ENCODE results near the gene RPL13. TPM values are rescaled to one million over a fixed set of nuclear protein-coding genes. Genes with fewer than 3 reads are reported as not detected.
A peak's percentile ranks its signal among the peaks of the same experiment; 100 is the strongest.

RPL13 gene
- polyA plus RNA-seq (ENCODE audit: insufficient read depth in 1 of 5, insufficient read length in 5 of 5, low replicate concordance in 1 of 5) = 1,000 to 10,000 TPM; 2,126 to 4,007 (median 2,543) TPM
- long read RNA-seq, donor 1, full-length matches to known transcripts = 3,427 of 4,219 reads
- long read RNA-seq, donor 1, partial matches to known transcripts = 700 of 4,219 reads
- long read RNA-seq, donor 1, other reads (novel, unspliced or antisense) = 92 of 4,219 reads
- long read RNA-seq, donor 2, full-length matches to known transcripts = 2,070 of 2,292 reads
- long read RNA-seq, donor 2, partial matches to known transcripts = 146 of 2,292 reads
- long read RNA-seq, donor 2, other reads (novel, unspliced or antisense) = 76 of 2,292 reads
- long read RNA-seq, donor 3, full-length matches to known transcripts = 2,647 of 3,272 reads
- long read RNA-seq, donor 3, partial matches to known transcripts = 566 of 3,272 reads
- long read RNA-seq, donor 3, other reads (novel, unspliced or antisense) = 59 of 3,272 reads
- long read RNA-seq, donor 4, full-length matches to known transcripts = 1,513 of 1,993 reads
- long read RNA-seq, donor 4, partial matches to known transcripts = 432 of 1,993 reads
- long read RNA-seq, donor 4, other reads (novel, unspliced or antisense) = 48 of 1,993 reads
- long read RNA-seq, donor 5, full-length matches to known transcripts = 4,416 of 4,953 reads
- long read RNA-seq, donor 5, partial matches to known transcripts = 421 of 4,953 reads
- long read RNA-seq, donor 5, other reads (novel, unspliced or antisense) = 116 of 4,953 reads
- long read RNA-seq, donor 6, full-length matches to known transcripts = 4,171 of 4,622 reads
- long read RNA-seq, donor 6, partial matches to known transcripts = 318 of 4,622 reads
- long read RNA-seq, donor 6, other reads (novel, unspliced or antisense) = 133 of 4,622 reads
- long read RNA-seq, donor 7, full-length matches to known transcripts = 1,892 of 2,090 reads
- long read RNA-seq, donor 7, partial matches to known transcripts = 158 of 2,090 reads
- long read RNA-seq, donor 7, other reads (novel, unspliced or antisense) = 40 of 2,090 reads
- long read RNA-seq, donor 8, full-length matches to known transcripts = 1,270 of 1,517 reads
- long read RNA-seq, donor 8, partial matches to known transcripts = 223 of 1,517 reads
- long read RNA-seq, donor 8, other reads (novel, unspliced or antisense) = 24 of 1,517 reads

DNA sequence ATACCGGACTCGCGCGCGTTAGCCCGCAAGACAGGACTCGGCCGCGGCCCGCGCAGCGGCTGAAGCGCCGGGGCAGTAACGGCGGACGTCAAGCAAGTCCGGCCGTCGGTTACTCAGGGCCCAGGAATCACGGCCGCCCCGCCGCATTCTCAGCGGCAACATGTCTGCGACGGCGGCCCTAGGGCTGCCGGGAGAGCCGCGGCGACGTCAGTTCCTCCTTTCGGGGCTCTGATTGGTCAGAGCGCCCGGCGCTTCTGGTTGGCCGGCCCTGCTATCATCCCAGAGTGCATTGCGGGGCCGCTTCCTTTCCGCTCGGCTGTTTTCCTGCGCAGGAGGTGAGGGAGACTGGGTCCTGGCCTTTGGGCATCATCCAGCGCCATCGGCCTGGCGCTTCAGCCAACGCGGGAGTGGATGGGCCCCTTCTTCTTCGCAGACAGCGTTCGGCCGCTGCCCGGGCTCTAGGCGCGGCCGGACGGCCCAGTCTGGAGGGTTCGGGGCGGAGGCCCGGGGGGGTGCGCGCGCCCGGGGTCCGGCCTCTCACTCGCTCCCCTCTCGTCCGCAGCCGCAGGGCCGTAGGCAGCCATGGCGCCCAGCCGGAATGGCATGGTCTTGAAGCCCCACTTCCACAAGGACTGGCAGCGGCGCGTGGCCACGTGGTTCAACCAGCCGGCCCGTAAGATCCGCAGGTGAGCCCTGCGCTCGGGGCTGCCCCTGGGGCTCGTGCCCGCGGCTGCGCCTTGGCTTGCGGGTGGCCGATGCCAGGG is at the start of gene RPL13:
RPL13 (plus strand) TSS at position 305 of the 764 bp plus-strand sequence; CDS start at position 583, 278 bp downstream.
- DNase-seq = peak; percentile 95

DNA sequence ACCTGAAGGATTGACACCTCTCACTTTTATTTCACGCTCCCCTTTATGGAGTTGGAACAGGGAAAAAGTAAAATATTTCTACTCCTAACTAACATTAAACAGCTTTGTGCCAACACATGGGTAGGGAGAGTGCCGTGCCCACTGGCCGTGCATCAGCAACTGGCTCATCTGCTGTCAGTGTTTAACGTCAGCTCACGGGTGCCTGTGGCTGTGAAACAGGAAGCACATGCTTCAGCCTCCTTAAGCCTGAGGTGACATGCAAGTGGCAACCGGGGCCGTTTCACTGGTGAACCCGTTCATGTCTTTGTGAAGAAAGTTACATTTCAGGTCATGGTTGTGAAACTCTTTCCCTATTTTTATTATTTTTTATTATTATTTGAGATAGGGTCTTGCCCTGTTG is 49.1 kb upstream of the RPL13 start:
- no peak for DNase-seq

DNA sequence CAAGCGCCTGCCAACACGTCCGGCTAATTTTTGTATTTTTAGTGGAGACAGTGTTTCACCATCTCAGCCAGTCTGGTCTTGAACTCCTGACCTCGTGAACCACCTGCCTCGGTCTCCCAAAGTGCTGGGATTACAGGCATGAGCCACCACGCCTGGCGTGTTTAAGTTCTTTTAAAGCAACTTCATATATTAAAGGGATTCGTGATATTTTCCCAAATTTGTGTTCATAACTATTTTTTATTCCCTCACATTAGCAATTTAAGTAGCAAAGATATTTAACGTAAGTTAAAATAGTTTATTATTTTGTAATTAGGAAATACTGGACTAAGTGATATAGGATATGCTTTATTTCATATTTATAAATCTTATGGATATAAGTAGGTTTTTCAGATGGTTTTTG is 48.0 kb upstream of the RPL13 start:
- no peak for DNase-seq

DNA sequence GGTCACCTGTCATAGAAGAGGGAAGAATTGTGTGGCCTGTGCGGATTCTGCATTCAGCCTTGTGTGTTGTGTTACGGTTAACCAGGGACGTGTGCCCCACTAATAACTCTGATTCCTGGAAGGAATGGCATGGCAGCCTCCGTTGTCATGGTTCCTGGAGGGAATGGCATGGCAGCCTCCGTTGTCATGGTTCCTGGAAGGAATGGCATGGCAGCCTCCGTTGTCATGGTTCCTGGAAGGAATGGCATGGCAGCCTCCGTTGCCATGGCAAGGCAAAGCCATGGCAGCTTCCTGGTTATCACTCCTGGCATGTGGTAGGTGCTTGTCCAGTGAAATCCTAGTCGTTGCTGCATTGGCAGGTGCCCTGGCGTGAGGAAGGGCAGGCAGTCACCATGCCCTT is 43.4 kb upstream of the RPL13 start:
- no peak for DNase-seq

DNA sequence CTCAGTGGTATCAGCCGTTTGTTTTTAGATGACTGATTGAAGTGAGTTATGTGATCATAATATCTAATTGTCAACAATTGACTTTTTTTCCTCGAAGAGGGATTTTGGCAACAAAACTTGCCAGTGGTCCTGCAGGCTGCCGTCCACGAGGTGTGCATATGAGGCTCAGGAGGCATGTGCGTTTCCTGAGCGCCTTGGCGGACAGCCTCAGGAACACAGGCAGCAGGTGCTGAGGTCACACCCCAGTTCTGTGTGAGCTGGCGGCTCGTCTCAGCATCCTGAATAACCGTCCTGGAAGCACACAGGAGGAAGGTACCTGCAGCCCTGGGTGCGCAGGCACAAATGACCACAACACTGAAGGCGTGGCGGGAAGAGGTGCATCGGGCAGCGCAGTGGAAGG is 40.6 kb upstream of the RPL13 start:
- no peak for DNase-seq

DNA sequence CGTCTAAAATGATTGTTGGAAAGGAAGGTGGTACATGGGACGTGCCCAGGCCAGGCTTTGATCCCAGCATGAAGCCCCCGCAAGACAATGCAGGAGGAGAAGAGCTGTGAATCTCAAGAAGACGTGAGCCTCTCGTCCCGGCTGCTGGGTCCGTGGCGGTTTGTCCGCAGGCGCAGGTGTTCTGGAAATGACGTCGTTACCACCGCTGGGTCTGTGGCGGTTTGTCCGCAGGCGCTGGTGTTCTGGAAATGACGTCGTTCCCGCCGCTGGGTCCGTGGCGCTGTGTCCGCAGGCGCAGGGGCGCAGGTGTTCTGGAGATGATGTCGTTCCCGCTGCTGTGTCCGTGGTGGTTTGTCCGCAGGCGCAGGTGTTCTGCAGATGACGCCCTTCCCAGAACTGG is 38.2 kb upstream of the RPL13 start:
- no peak for DNase-seq

DNA sequence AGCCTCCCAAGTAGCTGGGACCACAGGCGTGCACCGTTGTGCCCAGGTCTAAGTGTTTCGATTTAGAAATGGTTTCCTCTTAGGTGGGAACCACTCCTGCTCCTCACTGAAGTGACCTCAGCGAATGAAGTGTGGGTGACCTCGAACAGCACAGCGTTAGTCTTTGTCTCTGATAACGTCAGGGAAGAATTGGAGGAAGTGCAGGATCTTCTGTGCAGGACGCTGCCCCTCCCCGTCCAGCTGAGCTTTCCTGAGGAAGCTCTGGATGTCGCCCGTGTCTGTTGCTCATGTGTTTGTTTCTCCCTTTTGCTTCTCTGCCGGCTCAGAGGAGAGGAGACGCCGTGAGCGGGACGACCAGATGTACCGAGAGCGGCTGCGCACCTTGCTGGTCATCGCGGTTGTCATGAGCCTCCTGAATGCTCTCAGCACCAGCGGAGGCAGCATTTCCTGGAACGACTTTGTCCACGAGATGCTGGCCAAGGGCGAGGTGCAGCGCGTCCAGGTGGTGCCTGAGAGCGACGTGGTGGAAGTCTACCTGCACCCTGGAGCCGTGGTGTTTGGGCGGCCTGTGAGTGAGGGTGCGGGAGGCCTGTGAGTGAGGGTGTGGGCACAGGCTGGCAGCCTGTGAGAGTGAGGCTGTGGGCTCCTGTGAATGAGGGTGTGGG is 36.7 kb upstream of the RPL13 start:
- peak in 1 of 2 donors; percentile 15 for DNase-seq

DNA sequence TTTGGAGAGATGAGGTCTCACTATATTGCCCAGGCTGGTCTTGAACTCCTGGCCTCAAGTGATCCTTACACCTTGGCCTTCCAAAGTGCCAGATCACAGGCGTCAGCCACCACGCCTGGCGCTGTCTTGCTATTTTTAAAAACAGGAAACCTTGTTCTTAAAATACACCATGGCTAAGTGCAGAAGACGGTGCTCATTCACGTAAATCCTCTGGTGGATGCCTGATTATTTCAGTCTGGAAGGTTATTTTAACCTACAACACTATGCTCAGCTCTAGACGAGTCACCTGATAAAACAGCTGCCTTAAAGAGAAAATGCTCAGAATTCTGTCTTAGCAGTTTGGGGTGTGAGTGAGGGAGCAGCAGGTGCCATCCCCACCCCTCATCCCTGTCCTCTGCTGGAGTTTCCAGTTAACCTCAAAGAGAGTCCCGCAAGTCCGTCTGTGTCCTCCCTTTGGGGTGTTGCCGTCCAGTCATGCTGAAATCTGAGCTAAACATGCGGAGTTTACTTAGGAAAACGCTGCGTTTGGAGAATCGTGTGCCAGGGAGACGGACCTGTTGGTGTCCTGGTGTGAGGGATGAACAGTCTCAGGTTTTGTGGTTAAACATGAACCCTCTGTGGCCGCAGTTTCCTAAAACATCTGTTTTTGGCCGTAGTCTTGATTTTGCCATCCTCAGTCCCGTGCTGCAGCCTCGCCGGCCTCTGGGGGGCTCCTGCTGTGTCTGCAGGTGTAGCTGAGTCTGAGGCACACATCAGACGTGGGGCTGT is 35.2 kb upstream of the RPL13 start:
- DNase-seq = no peak

DNA sequence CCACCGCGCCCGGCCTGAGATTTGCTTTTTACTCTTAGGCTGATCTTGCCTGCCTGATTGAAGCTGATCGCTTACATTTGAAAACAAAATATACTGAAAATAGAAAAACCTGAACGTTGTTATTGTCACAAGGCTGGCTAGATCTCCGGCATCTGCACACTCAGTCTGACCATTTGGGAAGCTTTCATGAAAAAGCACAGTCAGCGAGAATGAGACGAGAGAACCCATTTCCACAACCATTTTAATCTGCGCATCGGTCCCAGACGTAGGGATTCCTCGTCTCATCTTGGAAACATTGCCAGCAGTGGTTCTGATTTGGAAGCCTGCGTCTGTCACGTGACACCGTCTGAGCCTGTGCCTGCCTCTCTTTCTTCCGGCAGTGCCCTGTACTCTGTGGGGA is 31.4 kb upstream of the RPL13 start:
- DNase-seq = no peak

DNA sequence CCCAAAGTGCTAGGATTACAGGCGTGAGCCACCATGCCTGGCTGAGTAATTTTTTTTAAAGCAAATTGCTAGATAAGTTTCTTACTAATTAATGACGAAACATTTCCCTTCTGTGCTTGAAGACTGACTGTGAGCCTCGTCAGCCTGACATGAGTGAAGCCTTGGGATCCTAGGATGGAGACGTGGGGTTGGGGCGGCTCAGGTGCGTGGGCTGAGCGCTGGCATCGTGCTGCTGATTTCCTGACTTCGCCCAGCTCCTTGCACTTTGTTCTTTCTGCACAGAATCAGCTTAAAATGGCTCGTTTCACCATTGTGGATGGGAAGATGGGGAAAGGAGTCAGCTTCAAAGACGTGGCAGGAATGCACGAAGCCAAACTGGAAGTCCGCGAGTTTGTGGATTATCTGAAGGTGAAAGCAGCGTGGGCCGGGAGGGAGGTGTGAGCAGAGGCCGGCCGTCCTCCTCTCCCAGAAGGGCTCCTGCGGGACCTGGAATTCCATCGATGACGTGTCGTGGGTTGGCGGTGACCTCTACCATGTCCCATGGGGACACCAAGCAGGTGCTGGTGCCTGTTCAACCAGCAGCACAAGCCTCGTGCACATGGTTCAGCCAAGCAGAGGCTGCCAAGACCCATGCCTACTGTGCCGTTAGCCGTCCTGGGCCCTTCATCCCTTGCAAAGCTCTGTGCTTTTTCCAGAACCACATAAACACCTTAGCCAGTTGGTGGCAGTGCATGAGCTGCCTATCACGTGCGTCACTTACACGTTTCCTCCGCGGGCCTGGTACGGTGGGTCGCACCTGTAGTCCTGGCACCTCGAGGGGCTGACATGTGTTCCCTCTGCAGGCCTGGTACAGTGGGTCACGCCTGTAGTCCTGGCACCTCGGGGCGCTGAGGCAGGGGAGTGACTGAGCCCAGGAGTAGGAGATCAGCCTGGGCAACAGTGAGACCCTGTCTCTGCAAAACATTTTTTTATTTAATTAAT is 29.8 kb upstream of the RPL13 start:
- no peak for DNase-seq

DNA sequence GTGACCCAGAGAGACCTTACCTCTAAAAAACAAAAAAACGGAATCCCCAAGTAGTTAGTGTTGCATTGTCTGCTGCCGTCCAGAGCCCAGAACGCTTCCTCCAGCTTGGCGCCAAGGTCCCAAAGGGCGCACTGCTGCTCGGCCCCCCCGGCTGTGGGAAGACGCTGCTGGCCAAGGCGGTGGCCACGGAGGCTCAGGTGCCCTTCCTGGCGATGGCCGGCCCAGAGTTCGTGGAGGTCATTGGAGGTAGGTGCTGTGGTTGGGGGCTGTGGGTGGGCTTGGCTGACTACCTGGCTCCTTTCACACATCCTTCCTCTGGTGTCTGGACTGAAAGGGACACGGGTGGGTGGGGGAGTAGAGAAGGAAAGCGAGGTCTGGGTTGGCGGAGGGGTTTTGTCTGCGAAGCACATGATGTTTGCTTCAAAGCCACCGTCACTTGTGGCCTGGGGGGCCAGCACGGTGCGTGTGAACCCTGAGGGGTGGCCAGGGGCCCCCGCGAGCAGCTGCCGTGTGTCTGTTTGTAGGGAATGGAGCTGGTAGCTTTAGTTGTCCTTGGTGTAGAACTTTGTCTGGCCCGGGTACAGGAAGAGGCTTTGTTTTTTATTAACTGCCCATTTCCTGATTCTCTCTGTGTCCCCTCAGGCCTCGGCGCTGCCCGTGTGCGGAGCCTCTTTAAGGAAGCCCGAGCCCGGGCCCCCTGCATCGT is 28.5 kb upstream of the RPL13 start:
- no peak for DNase-seq

DNA sequence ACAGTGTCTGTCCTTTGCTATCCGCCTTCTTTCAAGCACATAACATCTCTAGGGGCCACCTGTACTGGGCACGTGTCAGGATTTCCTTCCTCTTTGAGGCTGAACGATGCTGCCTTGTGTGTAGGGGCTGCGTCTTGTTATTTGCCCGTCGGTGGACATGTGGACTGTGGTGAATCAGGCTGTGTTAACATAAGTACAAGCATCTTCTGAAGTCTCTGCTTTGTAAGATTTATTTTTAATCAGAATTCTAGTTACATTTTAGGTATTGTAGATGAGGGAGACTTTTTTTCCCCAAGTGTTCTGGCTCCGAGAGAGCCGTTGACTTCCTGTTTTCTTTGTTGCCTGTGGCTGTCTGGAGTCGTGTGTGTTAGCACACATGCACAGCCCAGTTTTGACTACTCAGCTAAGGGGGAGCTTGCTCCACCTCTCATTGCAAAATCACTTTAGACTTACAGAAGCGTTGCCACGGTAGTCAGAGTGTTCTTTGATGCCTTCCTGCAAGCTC is 26.2 kb upstream of the RPL13 start:
- no peak for DNase-seq

DNA sequence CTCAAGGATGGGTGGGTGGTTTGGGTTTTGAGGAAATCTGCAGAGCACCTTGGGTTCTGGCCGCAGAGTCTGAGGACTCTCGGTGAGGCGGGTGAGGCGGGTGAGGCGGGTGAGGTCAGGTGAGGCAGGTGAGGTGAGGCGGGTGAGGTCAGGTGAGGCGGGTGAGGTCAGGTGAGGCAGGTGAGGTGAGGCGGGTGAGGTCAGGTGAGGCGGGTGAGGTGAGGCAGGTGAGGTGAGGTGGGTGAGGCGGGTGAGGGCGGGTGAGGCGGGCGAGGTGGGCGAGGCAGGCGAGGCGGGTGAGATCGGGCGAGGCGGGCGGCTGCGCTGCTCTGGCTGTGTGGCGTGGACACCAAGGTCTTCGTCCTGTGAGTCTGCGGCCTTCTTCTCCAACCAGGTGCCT is 24.1 kb upstream of the RPL13 start:
- DNase-seq = no peak

DNA sequence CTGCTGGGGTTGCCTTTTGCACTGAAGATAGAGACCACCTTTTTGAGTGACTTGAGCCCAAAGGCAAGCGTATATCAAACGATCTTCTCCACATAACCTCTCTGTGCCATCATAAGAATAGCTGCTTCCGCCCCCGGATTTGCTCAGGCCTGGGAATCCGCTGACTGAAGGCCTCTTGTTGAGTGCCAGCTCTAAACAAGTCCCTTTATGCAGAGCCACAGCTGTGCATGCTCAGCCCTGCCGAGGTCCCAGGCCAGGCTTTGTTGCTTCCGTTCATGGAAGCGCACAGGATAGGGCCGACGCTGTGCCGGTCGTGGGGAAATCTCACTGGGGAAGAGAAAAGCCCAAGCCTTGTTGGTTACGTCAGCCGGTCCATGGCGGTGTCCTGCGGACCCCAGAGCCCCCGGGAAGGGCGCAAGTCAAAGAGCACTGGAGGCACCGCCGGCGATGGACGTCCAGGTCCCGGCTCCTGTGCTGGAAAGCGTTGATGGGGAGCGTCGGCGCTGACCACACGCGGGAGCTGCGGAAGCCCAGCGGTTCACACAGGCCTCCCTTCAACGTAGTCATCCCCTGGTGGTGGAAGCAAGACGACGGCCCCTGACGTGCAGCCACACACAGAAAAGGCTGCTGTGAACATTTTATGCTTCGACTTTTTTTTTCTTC is 23.5 kb upstream of the RPL13 start:
- no peak for DNase-seq

DNA sequence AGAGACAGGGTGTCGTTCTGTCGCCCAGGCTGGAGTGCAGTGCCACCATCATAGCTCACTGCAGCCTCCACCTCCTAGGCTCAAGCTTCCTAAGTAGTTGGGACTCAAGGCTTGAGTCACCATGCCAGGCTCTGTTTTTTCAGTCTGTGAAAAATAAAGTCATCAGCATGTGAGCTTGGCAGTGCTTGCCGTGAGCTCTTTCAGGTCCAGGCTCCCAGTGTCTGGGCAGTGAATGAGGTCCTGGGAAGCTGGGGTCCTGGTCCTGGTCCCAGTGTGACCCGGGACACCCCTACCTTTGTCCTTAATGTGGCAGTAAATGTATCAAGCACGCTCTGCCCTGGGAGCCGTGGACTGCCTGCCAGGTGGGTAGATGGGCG is 22.9 kb upstream of the RPL13 start:
- no peak for DNase-seq

DNA sequence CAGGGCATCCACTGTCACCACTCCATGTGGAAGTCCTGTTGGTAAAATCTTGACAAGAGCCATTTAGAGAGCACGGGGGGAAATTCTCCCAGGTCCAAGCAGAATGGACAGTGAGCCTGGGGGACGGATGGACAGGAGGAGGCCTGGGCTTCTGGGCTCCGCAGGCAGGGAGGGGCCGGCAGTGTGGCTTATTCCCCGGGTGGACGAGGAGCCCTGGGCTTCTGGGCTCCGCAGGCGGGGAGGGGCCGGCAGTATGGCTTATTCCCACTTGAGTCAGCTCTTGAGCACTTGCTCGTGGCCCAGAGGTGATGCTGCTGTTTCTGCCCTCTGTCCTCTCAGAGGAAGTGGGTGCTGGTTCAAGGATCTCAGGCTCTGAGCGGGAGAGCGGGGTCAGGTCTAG is 22.2 kb upstream of the RPL13 start:
- DNase-seq = no peak

DNA sequence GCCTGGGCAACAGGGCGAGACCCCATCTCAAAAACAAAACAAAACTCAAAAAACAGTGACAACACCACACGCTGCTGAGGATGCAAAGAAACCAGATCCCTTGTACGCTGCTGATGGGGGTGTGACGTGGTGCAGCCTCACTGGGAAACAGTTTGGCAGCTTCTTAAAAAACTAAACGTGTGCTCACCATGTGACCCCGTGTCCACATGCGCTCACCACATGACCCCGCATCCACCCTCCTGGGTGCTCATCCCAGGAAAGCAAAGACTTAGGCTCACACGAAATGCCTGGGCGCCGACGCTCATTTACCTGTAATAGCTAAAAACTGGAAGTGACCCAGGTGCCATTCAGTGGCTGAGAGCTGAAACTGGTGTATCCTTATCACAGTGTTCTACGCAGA is 19.9 kb upstream of the RPL13 start:
- DNase-seq = no peak

DNA sequence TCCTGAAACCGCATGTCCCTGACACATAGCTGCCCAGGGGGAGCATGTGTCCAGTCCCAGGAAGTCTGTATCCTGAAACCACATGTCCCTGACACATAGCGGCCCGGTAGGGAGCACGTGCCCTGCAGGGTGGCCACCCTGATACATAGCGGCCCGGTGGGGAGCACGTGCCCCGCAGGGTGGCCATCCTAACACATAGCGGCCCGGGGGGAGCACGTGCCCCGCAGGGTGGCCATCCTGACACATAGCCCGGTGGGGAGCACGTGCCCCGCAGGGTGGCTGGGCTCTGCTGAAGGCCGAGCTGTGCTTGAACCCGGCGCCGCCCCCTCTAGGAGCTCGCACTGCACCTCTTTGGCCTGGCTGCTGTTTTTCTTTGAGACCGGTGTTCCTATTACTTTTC is 18.7 kb upstream of the RPL13 start:
- DNase-seq = no peak

Measured in right lung (tissue), 10 donors.